GM21737 (cell line): ENCODE measurements around the gene C19orf25.
A peak's percentile ranks its signal among the peaks of the same experiment; 100 is the strongest.

Experiments
- ATAC-seq: cut with Tn5 transposase; IDR thresholded peaks from one replicate; pipeline ENCODE4 v1.9.1; 2021; ENCODE audit warnings: mild to moderate bottlenecking, moderate library complexity; ENCODE audit not compliant: unreplicated experiment

The C19orf25 gene

DNA sequence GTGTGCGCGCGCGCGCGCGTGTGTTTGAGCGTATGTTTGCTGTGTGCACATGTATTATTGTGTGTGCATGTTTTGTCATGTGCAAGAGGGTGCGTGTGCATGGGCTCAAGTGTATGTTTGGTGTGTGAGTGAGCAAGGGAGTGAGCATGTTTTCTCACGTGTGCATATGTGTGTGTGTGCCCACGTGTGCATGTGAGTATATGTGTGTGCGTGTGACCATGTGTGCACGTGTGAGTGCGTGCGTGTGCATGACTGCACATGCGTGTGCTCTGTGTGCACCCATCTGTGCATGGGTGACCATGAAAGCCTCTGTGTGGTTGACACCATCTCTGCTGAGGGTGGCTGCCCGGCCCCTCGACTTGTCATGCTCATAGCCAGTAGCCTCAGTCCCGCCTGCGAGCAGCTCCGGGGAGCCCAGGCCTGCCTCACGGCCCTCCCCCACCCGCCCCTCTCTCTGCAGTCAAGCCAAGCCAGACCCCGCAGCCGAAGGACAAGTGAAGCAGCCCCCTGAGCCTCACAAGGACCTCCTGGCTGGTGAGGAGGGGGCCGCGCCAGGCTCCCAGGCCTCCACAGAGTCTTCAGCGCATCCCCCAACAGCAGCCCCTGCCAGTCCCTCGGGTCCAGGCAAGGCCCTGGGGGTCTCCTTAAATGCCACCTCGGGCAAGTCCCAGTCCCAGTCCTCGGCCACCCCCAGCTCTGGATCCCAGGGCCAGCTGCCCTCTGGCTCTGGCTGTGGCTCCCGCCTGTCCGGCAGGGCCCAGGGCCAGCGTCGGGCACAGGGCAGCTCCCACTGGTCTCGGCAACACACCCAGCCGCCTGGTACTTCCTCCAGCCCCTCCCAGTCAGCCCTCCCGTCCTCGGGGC, 17.9 kb upstream of the C19orf25 start:
- ATAC-seq, result no peak

DNA sequence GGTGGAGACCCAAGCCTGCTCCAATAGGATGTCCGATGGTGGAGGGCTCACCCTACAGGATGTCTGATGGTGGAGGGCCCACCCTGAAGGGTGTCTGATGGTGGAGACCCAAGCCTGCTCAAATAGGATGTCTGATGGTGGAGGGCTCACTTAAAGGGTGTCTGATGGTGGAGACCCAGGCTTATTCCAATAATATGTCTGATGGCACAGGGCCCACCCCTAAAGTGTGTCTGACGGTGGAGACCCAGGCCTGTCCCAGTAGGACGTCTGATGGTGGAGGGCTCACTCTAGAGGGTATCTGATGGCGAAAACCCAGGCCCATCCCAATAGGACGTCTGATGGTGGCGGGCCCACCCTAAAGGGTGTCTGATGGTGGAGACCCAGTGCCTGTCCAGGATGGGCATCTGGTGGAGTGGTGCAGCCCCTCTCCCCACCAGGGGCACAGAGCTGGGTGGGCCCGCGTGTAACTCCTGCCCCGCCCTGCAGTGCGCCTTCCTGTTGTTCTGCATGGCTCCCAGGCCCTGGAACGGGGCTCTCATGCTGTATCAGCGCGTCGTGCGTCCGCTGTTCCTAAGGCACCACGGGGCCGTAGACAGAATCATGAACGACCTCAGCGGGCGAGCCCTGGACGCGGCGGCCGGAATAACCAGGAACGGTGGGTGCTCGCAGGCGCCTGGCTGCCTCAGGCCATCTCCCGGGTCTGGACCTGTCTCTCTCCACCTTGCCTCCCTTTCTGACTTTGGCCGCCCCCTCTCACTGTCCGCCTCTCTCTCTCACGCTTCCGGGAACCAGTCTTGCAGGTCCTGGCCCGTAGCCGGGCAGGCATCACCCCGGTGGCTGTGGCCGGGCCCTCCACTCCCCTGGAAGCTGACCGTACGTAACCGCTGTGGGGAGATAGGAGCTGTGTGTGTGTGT, 17.0 kb upstream of the C19orf25 start:
- no peak for ATAC-seq

DNA sequence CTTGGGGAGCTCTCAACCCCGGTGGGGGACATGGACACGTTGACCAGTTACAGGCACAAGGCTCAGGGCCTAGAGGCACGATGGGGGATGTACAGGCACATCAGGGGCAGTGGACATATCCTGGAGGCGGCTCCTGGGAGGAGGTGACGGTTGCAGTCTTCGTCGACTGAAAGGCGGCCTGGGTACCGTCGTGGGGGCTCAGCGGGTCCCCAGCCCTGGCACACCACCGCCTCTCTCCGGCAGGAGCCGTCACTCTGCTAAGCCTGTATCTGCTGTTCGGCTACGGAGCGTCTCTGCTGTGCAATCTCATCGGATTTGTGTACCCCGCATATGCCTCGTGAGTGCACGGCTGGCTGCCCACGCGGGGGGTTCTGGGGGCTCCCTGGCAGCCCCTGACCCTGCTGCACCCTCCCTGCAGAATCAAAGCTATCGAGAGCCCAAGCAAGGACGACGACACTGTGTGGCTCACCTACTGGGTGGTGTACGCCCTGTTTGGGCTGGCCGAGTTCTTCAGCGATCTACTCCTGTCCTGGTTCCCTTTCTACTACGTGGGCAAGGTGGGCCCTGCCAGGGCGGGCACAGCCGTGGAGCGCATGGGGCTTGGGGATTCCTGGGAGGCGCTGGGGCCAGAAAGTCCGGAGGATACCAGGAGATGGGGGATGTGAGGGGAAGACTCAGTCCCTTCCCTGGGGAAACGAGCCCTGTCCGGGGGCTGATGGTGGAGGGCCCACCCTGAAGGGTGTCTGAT, 16.2 kb upstream of the C19orf25 start:
- ATAC-seq, result no peak

DNA sequence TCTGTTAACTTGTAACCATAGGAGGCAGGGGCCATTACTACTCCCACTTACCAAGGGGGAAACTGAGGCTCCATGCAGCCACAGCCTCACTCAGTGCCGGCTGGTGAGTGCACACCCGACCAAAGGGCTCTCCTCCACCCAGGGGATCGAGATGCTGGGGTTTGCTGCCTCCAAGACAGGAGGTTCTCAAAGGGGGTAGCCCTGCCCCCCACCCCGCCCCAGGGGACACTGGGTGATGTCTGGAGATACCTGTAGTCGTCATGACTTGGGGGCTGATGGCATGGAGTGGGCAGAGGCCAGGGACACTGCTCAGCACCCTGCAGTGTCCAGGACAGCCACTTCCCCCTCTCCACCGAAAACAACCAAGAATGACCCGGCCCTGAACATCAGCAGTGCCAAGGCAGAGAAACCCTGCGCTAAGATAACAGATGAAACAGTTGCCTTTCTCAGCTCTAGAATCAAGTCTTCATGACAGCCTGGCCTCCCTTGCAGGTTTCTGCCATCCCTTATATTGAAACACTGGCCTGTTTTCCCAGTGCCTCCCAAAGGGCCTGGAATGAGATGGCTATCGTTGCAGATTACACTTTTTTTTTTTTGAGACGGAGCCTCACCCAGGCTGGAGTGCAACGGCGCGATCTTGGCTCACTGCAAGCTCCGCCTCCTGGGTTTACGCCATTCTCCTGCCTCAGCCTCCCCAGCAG, 15.2 kb upstream of the C19orf25 start:
- no peak for ATAC-seq

DNA sequence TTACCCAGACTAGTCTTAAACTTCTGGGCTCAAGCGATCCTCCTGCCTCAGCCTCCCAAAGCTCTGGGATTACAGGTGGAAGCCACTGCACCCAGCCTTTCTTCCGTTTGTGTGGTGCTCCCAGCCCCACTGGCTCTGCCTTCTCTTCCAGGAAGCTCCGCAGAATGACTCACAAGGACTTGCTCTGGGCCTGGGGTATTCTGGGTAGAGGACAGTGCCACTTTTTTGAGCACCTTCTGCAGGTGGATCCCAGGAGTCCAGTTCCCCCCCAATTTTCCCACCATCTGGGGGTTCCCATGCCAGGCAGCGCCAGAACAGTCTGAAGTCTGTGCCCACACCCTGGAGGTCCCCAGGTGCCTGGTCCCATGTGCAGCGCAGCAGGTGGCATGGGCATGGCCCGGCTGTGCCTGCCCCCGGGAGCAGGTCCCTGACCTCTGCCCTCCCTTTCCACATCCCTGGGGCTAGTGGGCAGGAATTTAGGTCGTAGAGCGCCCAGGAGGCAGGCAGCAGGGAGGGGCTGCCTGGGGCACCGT, 13.5 kb upstream of the C19orf25 start:
- no peak for ATAC-seq

DNA sequence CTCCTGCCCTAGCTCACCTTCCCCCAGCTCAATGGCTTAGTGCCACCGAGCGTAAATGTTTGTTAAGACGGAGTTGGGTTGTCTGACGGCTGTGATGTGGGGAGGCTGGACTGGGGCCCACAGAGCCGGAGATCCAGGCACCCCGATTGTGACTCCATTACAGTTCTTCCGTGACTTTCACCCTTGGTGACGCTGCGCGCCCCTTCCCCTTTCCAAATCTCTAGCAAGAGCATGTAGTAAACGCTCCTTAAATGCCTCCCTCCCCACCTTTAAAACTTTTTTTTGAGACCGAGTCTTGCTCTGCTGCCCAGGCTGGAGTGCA, 12.8 kb upstream of the C19orf25 start:
- no peak for ATAC-seq

DNA sequence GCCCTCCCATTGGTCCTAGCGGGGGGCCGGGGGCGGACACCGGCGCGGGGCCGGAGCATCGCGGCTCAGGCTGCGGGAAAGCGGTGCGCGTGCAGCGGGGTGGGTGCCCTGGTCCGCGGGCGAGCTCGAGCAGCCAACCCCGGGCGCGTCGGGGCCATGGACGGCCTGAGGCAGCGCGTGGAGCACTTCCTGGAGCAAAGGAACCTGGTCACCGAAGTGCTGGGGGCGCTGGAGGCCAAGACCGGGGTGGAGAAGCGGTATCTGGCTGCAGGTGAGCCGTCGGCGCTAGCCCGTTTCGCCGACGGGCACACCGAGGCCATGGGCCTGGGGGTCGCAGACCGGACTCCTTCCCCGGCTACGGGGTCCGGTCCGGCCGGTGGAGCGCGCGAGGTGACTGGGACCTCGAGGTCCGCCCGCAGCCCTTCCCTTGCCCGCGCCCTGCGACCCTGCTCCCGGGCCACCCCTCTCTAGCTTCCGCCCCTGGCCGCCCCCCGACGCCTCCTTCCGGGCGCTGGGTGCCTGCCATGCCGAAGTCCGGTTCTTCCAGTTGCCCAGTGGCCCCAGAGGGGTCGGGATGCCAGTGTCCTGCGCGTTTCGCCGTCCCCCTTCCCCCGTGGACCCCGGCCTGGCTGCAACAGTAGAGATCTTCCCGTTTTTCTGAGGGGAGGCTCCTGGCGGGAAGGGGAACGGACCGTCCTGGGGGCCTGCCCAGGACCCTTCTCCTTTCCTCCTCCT, 12.3 kb upstream of the C19orf25 start, which contains the start of gene REEP6:
Gene REEP6 (plus strand): TSS at position 68 of the 735 bp plus-strand sequence. CDS start 89 bp downstream, at position 157.
- ATAC-seq, result no peak

DNA sequence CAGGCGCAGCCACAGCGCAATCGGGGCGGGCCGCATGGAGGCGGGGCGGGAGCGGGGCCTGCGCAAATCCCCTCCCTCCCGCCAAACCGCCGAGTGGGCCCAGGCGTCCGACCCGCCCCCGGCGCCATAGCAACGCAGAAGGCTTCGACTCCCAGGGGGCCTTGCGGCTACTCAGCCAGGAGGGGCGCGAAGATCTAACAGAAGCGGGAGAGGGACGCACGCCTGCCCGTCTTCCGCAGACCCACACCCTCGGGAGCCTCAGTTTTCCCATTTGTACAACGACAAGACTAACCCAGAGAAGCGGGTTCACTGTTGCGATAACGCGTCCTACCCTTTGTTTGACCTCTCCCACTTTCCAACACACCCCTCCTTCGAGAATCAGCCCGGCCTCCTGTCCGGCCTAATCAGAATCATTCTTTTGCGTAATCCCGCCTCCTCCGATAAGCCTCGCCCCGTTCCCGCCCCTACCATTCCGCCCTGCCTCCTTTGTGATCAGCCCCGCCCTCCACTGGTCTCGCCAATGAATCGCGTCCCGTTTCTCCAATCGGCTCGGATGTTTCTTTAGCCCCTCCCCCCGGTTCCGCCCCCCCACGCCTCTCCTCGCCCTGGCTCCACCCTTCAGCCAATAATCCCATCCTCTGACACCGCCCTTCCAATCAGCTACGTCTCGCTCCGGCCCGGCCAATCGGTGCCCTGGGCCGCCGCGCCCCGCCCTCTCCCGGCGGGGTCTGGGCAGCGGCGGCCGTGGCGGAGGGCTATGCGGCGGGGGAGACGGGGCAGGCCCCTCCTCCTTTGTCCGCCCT, 11.5 kb upstream of the C19orf25 start, which contains the start of gene PCSK4:
Gene PCSK4 (minus strand): TSS at position 40 of the 803 bp plus-strand sequence. CDS start 4 bp downstream, at position 36.
- ATAC-seq, result peak; percentile 79

DNA sequence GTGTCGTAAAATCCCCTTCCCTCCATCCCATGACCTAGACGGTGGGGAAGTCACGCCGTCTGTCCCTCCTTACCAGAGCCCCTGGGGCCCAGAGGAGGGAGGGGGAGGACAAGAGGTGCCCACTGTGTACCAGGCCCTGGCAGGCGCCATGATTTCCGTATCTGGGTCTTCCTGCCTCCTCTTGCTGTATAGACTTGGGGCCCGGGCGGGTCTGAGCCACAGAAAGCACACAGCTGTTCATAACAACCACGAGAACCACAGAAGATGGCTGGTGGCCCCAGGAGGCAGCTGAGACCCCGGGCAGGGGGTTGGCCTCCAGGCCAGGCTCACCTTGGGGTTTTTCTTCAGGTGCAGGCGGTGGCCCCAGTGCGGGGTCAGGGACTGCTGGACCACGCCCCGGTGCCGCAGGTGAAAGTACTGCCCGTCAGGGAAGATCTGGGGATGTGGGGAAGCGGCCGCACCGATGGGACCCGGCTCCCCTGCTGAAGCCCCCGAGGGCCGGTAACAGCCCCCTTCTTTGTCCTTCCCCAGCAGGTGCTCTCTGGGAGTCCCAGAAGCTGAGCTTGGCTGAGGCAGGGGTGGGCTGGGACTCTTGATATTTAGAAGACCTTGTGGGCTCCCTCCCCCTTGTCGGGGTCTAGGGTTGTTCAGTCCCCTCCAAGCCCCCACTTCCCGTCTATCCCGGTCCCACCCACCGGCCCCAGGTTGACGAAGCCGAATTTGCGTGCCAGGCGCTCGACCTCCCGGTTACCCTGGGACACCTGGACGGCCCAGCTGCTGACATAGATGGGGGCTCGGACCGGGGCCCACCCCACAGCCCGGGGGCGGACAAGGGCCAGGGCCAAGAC, 10.7 kb upstream of the C19orf25 start:
- no peak for ATAC-seq

DNA sequence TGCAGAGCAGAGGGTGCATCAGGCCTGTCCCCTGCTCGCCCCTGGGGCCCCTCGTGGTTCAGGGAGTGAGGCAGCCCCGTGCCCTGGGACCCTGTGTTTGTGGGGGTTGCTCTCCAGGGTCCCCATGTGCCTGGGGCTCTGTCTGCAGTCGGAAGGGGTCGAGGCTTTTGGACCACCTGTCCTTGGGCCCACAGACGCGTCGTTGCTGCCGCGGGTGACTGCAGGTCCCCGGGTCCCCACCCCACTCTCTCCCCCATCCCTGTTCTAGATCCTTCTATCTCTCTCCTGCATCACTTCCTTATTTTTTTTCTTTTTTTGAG, 9.2 kb upstream of the C19orf25 start:
- ATAC-seq, result no peak

DNA sequence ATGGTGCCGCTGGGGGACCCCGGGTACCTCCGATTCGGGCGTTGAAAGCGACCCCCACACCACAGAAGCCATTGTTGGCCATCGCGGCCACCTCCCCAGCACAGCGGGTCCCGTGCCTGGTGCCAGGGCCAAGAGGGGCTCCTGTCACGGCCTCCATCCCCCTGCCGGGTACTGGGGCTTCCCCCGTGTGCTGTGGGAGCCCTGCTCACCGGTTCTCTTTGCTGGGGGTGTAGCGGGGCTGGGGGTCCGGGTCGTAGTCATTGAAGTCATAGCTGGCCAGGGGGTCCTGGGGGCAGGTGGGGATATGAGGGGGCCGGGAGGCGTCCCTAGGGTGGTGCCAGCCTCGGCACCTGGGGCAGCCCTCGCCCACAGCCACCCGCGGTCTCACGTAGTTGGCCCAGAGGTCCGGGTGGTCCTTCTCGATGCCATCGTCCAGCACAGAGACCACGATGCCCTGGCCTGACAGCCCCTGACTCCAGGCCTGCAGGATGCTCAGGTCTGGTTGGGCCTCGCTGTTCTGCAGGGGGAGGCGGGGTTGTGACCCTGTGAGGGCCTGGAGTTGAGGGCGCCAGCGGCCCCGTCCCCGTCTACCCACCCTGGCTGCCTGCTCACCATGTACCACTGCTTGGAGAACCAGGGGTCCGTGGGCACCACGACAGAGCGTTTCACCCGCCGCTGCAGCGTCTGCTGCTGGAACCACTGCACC, 8.7 kb upstream of the C19orf25 start:
- ATAC-seq, result no peak

DNA sequence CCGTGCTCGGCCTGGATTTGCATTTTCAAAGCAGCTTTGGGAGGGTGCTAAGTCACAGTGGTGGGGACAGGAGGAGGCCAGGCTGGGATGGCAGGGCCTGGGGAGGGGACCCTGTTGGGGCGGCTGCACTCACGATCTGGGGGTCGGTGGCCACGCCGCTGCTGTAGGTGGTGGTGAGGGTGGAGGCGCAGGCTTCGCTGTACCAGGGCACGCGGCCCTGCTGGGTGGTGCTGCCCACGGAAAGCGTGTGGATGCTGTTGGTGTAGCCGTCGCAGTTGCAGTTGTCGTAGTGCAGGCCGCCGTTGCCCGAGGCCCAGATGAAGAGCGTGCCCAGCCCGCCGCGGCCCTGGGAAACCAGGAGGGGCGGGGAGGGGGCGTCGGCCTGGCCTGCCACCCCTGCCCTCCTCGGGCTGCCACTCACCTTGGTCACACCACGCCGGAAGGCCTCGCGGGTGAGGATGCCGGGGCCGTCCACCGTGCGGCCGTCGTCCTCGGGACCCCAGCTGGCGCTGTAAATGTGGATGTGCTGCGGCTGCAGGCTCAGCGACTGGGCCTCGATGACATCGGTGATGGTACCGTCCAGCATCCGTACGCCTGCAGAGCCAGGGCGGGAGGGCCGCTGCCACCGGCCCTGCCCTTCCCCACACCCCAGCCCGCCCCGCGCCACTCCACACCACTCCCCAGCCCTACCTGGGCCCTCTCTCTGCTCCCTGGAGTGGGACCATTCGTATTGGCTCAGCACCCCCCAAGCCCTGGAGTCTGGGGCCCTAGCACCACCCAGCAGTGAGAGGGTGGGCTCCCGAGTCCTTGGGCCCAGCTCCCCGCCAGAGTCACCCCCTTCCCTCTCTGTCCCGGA, 7.9 kb upstream of the C19orf25 start:
- no peak for ATAC-seq

DNA sequence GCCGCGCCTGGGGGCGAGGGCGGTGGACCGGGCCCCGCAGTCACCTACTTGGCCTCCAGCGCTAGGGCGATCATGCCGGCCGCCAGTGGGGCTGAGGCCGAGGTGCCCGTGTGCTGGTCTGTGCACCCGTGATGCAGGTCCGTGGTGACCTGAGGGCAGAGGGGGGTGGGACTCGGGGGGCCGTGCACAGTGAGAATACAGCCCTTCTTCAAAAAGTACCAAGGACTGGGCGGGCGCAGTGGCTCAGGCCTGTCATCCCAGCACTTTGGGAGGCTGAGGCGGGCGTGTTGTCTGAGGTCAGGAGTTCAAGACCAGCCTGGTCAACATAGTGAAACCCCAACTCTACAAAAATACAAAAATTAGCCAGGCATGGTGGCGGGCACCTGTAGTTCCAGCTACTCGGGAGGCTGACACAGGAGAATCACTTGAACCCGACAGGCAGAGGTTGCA, 5.0 kb upstream of the C19orf25 start:
- ATAC-seq, result no peak

DNA sequence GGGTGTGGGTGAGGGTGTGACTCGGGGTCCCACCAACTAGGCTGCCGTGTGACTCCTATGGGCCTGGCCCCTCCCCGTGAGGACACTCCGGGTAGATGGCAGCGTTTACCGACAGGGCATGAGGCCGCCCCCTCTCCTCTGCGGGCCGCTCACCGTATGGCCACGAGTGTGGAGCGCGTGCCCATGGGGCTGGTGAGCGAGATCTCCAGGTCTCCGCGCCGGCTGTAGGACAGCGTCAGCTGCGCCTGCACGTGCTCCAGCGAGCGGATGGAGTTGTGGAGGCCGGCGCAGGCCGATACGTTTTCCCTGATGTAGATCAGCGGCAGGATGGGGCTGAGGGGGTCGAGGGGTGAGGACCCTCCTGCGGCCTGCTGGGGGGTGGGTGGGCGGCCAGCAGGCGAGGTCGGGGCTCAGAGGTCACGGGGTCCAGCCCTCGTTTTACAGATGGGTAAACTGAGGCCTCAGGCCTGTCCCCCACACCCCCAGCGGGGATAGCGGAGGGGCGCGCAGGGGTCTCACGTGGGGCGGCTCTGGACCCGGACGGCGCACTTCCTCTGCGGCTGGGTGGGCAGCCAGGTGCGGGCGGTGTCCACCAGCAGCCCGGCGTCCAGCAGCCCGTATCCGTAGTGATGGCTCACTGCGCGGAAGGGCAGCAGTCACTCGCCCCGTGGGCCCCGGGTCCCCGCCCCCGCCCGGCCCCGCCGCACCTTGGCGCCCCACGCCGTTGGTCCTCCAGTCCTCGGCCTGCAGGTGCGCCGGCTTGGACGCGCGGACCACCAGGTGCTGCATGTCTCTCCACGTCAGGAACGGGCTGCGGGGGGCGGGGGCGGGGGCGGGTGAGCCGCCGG, 4.3 kb upstream of the C19orf25 start:
- ATAC-seq, result no peak

DNA sequence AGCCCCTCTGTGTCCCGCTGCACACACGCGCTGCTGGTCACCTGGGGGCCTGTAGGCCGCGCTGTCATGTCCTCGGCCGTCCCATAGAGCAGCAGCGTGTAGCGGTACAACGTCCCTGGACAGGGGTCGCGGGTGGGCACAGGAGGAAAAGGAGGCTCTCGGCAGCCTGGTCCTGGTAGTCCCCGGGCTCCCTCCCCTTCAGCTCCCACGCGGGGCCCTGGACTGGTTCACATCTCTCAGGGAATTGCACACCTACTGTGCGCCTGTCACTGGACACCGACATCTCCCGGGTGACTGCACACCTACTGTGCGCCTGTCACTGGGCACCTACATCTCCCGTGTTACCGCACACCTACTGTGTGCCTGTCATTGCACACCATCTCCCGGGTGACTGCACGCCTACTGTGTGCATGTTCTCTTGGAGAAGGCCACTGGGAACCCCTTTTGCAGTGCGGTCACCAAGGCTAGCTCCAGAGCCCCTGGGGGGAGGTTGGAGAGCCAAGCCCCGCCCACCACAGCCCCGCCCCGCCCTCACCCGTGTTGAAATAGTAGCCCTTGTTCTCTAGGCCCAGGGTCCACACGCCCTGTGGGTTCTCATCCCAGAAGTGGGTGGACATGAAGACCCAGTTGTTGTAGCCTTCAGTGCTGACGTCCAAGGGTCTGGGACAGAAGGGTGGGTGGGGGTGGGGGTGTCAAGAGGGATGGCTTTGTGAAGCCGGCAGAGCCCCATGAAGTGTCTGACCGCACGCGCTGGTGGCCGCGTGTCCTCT, 3.5 kb upstream of the C19orf25 start:
- ATAC-seq, result no peak
